Measurements from ENCODE around the gene EFCAB8.

The EFCAB8 gene

GRCh38 chr20:33009214-33010132 lies 150.8 kb downstream of the EFCAB8 start:
- no peak for DNase-seq (ENCODE audit: low read depth)

- no peak for DNase-seq (ENCODE audit: low read depth)
These were observed 151.4 kb downstream of the EFCAB8 start for GRCh38 chr20:33010133-33010504.

DNA sequence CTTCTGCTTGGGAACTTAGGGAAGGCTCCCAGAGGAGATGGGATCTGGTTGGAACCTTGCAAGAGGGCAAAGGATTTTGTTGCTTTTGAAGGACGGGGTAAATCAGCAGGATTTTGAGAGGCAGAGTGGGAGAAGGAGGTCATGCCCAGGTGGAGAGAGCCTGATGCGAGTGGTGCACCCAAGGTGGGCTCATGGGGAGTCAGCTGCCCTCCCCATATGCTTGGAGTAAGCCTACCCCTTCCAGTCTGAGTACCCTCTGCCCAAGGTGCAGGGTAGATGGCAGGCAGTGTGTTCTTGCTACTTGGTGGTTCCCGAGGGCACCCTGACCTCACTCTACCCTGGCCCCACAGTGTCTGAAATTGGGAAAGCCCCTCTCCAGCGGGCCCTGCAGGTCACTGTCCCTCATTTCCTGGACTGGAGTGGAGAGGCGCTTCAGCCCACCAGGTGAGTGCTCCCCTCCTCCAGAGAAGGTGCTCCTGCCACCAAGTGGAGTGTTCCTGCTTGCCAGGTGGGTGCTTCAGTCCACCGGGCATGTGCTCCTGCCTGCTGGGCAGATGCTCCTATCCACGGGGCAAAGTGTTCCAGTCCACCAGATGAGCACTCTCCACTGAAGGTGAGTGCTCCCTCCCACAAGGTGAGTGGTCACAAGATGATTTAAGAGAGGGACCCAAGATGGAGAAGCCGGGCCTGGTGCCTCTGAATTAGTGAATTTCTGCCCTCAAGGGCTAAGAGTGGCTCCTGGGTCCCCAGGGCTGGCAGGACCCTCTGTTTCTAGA lies 152.1 kb downstream of the EFCAB8 start:
- DNase-seq (ENCODE audit: low read depth) = no peak

Measured in T-helper 22 cell (primary cell).